GM12892 (cell line): Measurements from ENCODE around the gene MFSD6L.

Experiments used
- DNase-seq: peaks from one replicate; pipeline ENCODE4 v3.0.0; 2011; ENCODE audit not compliant: insufficient read length
- FAIRE-seq: peaks from 2 replicates; lab custom pipeline; 2011; peaks lifted over from hg19 to GRCh38; lab: Jason Lieb, UNC
- POLR2A ChIP-seq: IDR thresholded peaks from 2 replicates; pipeline ENCODE4 v1.6.1; 2011; ENCODE audit warnings: low read depth, low read length, control low read depth
- POLR2AphosphoS5 ChIP-seq: IDR thresholded peaks from 2 replicates; pipeline ENCODE4 v1.6.1; 2011; ENCODE audit warnings: low read depth, low read length, control low read depth
- TAF1 ChIP-seq: IDR thresholded peaks from 2 replicates; pipeline ENCODE4 v1.6.1; 2011; ENCODE audit warnings: low read depth, mild to moderate bottlenecking, control low read depth, low read length, borderline replicate concordance

Gene MFSD6L

GRCh38 chr17:8799570-8800212 lies 526 bp upstream of the MFSD6L start:
- DNase-seq (no peak), FAIRE-seq (peak; percentile 74)
- TF ChIP-seq POLR2A = peak; percentile 3
- TF ChIP-seq TAF1 = no peak
- peak; percentile 65; the same call in 1 of the 2 replicates for TF ChIP-seq POLR2AphosphoS5

GRCh38 chr17:8798176-8798845 lies 854 bp downstream of the MFSD6L start:
- DNase-seq (no peak), FAIRE-seq (no peak)
- TF ChIP-seq POLR2AphosphoS5 (peak; percentile 26; the same call in 1 of the 2 replicates), POLR2A (no peak)

- no peak for DNase-seq
- FAIRE-seq = no peak
- TF ChIP-seq TAF1 = no peak
- TF ChIP-seq POLR2A = peak; percentile 18; the same call in 1 of the 2 replicates
- TF ChIP-seq POLR2AphosphoS5 = peak; percentile 65
Measured at GRCh38 chr17:8797621-8798175, 1.5 kb downstream of the MFSD6L start.

DNA sequence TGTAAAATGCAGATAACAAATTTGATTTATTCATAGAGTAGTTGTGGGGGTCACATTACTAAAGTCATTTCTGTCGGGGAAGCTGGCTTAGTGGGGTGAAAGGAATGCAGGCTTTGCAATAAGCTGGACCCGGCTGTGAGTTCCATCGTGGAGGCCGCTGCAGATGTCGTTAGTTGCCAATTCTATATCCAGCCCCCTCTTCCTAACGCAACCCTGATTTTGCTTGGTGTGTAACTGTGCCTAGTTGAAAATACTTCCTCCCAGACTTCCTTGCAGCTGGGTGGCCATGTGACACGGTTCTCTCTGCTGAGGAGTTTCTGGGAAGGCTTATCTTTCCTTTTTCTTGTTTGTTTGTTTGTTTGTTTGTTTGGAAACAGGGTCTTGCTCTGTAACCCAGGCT lies 4.5 kb downstream of the MFSD6L start:
- DNase-seq (no peak), FAIRE-seq (no peak)
- TF ChIP-seq TAF1 = no peak
- TF ChIP-seq POLR2A = no peak; the same call in none of the 2 replicates
- no peak for TF ChIP-seq POLR2AphosphoS5

DNA sequence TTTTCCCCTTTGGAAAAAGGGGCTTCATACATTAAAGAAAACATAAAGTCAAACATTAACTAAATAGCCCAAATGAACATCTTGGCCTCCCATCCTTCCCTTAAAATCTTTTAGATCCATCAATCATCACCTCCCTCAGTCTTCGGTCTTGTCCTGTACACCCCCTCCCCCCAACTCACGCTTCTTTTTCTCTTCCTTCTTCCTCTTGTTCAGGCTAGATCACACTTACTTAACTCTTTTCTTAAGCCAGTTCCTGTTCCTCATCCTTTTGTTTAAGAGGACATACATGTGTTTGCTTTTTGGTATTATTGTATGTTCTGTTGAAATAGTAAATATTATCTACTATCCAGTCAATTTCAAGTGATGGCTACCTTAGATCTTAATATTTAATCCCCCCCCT lies 5.5 kb downstream of the MFSD6L start:
- DNase-seq = no peak
- no peak for FAIRE-seq
- TF ChIP-seq TAF1 (no peak), POLR2A (no peak), POLR2AphosphoS5 (no peak)

DNA sequence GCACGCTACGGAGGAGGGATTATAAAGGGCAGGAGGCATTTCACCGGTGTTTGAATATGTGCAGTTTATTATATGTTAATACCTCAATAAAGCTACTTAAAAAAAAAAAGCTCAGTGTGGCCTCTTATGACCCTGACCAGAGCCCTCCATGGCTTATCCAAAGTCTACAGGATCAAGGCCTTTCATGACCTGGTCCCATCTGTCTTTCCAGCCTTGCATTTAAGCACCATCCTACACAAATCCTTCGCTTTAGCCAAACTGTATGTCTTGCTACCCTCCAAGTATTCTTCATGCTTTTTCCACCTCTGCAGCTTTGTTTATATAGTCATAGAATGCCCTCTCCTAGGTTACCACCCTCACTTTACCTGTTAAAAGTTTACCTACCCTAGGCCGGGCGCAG lies 6.5 kb downstream of the MFSD6L start:
- no peak for DNase-seq
- TF ChIP-seq POLR2AphosphoS5 (no peak), POLR2A (no peak), TAF1 (no peak)

GRCh38 chr17:8791910-8792270 lies 7.3 kb downstream of the MFSD6L start:
- FAIRE-seq = no peak
- no peak for DNase-seq
- no peak for TF ChIP-seq POLR2AphosphoS5
- TF ChIP-seq POLR2A = no peak
- TF ChIP-seq TAF1 = no peak

More for the DNA sequence above, 6.5 kb downstream of the MFSD6L start:
- peak; percentile 57 for FAIRE-seq

DNA sequence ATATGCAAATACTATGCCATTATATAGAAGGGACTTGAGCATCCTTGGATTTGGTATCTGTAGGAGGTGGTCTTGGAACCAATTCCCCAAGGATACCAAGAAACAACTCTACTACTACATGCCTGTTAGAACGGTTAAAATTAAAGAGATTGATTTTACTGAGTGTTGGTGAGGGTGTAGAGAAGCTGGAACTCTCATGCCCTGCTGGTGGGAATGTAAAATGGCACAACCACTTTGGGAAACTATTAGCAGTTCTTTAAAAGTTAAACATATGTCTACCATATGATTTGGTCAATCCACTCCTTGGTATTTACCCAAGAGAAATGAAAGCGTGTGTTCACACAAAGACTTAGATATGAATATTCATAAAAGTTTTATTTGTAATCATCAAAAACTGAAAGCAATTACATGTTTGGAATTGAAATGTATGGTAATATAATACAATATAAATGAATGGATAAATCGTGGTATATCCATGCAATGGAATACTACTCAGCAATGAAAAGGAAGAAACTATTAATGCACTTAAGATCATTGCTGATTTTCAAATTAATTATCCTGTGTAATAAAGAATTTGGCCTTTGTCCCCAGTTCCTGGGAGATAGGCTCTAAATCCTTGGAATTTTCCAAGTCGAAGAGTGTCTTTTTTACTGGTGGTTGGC lies 7.8 kb downstream of the MFSD6L start:
- FAIRE-seq (no peak), DNase-seq (no peak)
- TF ChIP-seq TAF1 (no peak), POLR2A (no peak), POLR2AphosphoS5 (no peak)

DNA sequence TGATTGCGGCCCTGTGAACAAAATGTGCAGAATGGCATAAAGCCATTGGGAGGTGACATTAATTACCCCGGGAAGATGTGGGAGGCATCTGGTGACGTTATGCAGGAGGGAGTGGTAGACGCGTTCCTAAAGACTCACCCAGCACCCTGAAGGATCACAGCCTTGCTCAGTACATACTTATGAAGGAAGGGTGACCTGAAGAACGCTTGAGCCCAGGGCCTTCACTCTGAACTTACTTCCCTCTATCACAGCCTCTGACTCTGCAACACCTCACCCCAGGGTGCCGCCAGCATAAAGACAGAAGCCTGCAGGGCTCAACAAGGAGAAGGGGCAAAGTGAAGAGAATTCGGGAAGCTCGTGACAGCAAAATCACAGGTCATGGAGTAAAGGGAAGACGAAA lies 9.4 kb downstream of the MFSD6L start:
- no peak for TF ChIP-seq POLR2A
- no peak for TF ChIP-seq POLR2AphosphoS5
- no peak for DNase-seq
- no peak for FAIRE-seq

DNA sequence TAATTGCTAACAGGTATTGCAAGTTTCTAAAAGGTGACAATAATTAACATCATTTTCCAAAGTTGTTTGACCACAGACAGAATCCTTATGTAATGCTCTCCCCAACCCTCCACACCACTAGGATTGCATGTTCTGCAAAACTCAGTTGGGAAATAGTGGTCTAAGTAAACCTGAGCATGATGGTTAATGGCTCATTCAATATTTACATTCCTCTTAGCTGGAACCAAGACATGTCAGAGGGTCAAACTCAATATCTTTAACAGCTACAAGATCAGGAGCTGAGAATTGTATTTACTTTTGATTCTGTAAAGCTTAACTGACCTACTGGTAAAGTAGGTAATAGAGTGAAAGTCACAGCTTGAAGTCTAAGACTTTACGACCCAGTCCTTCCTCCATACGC lies 10.2 kb downstream of the MFSD6L start:
- TF ChIP-seq TAF1 (no peak), POLR2A (no peak), POLR2AphosphoS5 (no peak)
- FAIRE-seq (no peak), DNase-seq (no peak)

GRCh38 chr17:8785547-8786413 lies 13.4 kb downstream of the MFSD6L start:
- DNase-seq (no peak), FAIRE-seq (peak; percentile 90)
- TF ChIP-seq TAF1 (no peak), POLR2AphosphoS5 (no peak), POLR2A (no peak)
